Endothelial cell of umbilical vein (primary cell): ENCODE results near the gene CPT2. TPM values are rescaled to one million over a fixed set of nuclear protein-coding genes. Genes with fewer than 3 reads are reported as not detected.

ENCODE experiments used
- BruUV-seq: library from RNA; stranded (reverse); fragments of 400-500 nt; replicated peaks from 2 replicates; lab custom pipeline; 2021; lab: Mats Ljungman, UMichigan
- CTCF ChIA-PET: fragments of 300-600, 350-600 bp; sonication (Branson Sonifier 250); formaldehyde crosslinking; loops from one replicate; lab custom pipeline; 2021; ENCODE audit warnings: antibody characterized with exemption, inconsistent platforms; lab: Charles Lee
- POLR2A ChIA-PET: fragments of 300-600, 350-600 bp; sonication (Branson Sonifier 250); formaldehyde crosslinking; loops from one replicate; lab custom pipeline; 2021; ENCODE audit warnings: antibody characterized with exemption, inconsistent platforms; lab: Charles Lee
- DNase-seq: peaks from one replicate; pipeline ENCODE4 v3.0.0-alpha.2; 2011; ENCODE audit warnings: low read depth, low spot score
- FAIRE-seq: peaks from 2 replicates; lab custom pipeline; 2011; peaks lifted over from hg19 to GRCh38; lab: Jason Lieb, UNC
- H2AFZ ChIP-seq: 2 replicates; pipeline ENCODE4 v1.6.0; 2012; ENCODE audit warnings: low read depth, low read length, control low read depth, inconsistent platforms
- H3K27ac ChIP-seq: 2 replicates; pipeline ENCODE4 v1.5.1; 2011; ENCODE audit warnings: low read depth, mild to moderate bottlenecking, control low read depth, low read length, moderate library complexity; ENCODE audit not compliant: insufficient read depth
- H3K27me3 ChIP-seq, 2 experiments: 2 replicates each; pipeline versions ENCODE4 v1.6.0 to v1.6.1; 2011; ENCODE audit warnings: low read length in 2 of 2, mixed read lengths in 1 of 2; ENCODE audit not compliant: control insufficient read depth in 2 of 2, insufficient read depth in 2 of 2
- H3K36me3 ChIP-seq, 2 experiments: 2 replicates in 1 of 2; 3 replicates in 1 of 2; pipeline ENCODE4 v1.5.1; 2011; ENCODE audit warnings: low read length in 2 of 2, mild to moderate bottlenecking in 1 of 2, moderate library complexity in 1 of 2; ENCODE audit not compliant: control insufficient read depth in 2 of 2, insufficient read depth in 2 of 2; ENCODE audit errors: extremely low read depth in 1 of 2
- H3K4me1 ChIP-seq: 3 replicates; pipeline ENCODE4 v1.5.1; 2011; ENCODE audit warnings: mild to moderate bottlenecking, low read length; ENCODE audit not compliant: control insufficient read depth, insufficient read depth; ENCODE audit errors: extremely low read depth
- H3K4me2 ChIP-seq: 2 replicates; pipeline ENCODE4 v1.6.1; 2011; ENCODE audit warnings: low read length, control low read depth, mixed read lengths; ENCODE audit not compliant: insufficient read depth
- H3K4me3 ChIP-seq, 3 experiments: fragments of 200-600 bp in 1 of 3; sonication (generic), shearing (Covaris generic) in 1 of 3; replicated peaks in 1 of 3; 2 replicates each; pipeline ENCODE4 v1.5.1; 2011 to 2016; ENCODE audit warnings: control low read depth in 3 of 3, low read length in 3 of 3, mild to moderate bottlenecking in 2 of 3, inconsistent platforms in 1 of 3, low read depth in 1 of 3, moderate library complexity in 1 of 3; ENCODE audit not compliant: insufficient read depth in 1 of 3
- H3K79me2 ChIP-seq: 2 replicates; pipeline ENCODE4 v1.6.0; 2012; ENCODE audit warnings: low read length, inconsistent platforms; ENCODE audit not compliant: control insufficient read depth, insufficient read depth
- H3K9ac ChIP-seq: replicated peaks from 2 replicates; pipeline ENCODE3; 2011; ENCODE audit warnings: low read length, control low read depth; ENCODE audit not compliant: insufficient read depth; ENCODE audit errors: extremely low read depth
- H3K9me1 ChIP-seq: replicated peaks from 3 replicates; pipeline ENCODE4 v1.6.0; 2011; ENCODE audit warnings: mild to moderate bottlenecking, low read length; ENCODE audit not compliant: control insufficient read depth, insufficient read depth; ENCODE audit errors: extremely low read depth
- H3K9me3 ChIP-seq: replicated peaks from 2 replicates; pipeline ENCODE4 v1.5.1; 2012; ENCODE audit warnings: low read length, inconsistent platforms; ENCODE audit not compliant: control insufficient read depth, insufficient read depth
- H4K20me1 ChIP-seq: replicated peaks from 2 replicates; pipeline ENCODE3; 2011; ENCODE audit warnings: mild to moderate bottlenecking, low read length; ENCODE audit not compliant: control insufficient read depth, insufficient read depth; ENCODE audit errors: extremely low read depth
- EZH2 ChIP-seq: IDR thresholded peaks from 2 replicates; pipeline ENCODE4 v1.6.1; 2012; ENCODE audit warnings: borderline replicate concordance, low read depth, mild to moderate bottlenecking, moderate library complexity, low read length, inconsistent platforms; ENCODE audit not compliant: severe bottlenecking
- FOS ChIP-seq: IDR thresholded peaks from 2 replicates; pipeline ENCODE4 v1.6.1; 2011; ENCODE audit warnings: mild to moderate bottlenecking, low read length, moderate library complexity, borderline replicate concordance; ENCODE audit not compliant: insufficient read depth
- GATA2 ChIP-seq: IDR thresholded peaks from 2 replicates; pipeline ENCODE4 v1.7.0; 2011; ENCODE audit warnings: low read depth, mild to moderate bottlenecking, moderate library complexity, mixed read lengths, low read length; ENCODE audit not compliant: insufficient read length, insufficient read depth
- JUN ChIP-seq: IDR thresholded peaks from 2 replicates; pipeline ENCODE4 v1.6.1; 2011; ENCODE audit warnings: borderline replicate concordance, low read depth; ENCODE audit not compliant: insufficient read length, insufficient read depth
- MYC ChIP-seq: IDR thresholded peaks from one replicate; pipeline ENCODE4 v1.6.1; 2011; ENCODE audit warnings: mild to moderate bottlenecking, low read depth, low read length
- POLR2A ChIP-seq: IDR thresholded peaks from 2 replicates; pipeline ENCODE4 v1.6.1; 2012; ENCODE audit warnings: low read depth, mild to moderate bottlenecking, control low read depth, low read length
- POLR2AphosphoS5 ChIP-seq: IDR thresholded peaks from 2 replicates; pipeline ENCODE4 v1.6.1; 2012; ENCODE audit warnings: low read depth, mild to moderate bottlenecking, control low read depth, low read length, moderate library complexity; ENCODE audit not compliant: insufficient read depth
- dilution Hi-C: fragments of 300-500 bp; cut with MboI; formaldehyde crosslinking; loops from one replicate; pipeline ENCODE4 v1.15.0; 2019; ENCODE audit warnings: low sequenced_read_pairs; ENCODE audit not compliant: extremely low pct_ligation_motif_present
- intact Hi-C: fragments of 100-400 bp; cut with micrococcal nuclease; formaldehyde crosslinking; loops from one replicate; pipeline ENCODE4 v1.10.0; 2022
- polyA plus RNA-seq, 4 experiments: library from polyadenylated mRNA; depleted of rRNA in 3 of 4; stranded (reverse) in 3 of 4; unstranded in 1 of 4; fragments of >200 nt; gene quantifications; 2 replicates each; pipeline versions ENCODE4 v1.2.1 to v1.2.3, GENCODE V29; 2011 to 2012; ENCODE audit warnings: missing spikeins in 1 of 4
- total RNA-seq: library from RNA; stranded (reverse); gene quantifications from 2 replicates; pipeline ENCODE4 v1.2.3, GENCODE V29; 2021
- TF ChIP-seq, protein P1 (sequence below), 2 donors: IDR thresholded peaks; 1 replicate in 1 of 2; 2 replicates in 1 of 2; pipeline ENCODE4 v1.5.1; 2011; ENCODE audit warnings: low read length in 2 of 2, mild to moderate bottlenecking in 2 of 2, moderate library complexity in 2 of 2, control low read depth in 1 of 2, inconsistent platforms in 1 of 2, low read depth in 1 of 2; ENCODE audit not compliant: insufficient read depth in 1 of 2; ENCODE audit errors: extremely low read depth in 1 of 2
- TF ChIP-seq, protein P2 (sequence below): IDR thresholded peaks from 2 replicates; pipeline ENCODE4 v1.6.1; 2011; ENCODE audit not compliant: insufficient read depth, insufficient read length

CPT2 gene
- total and polyA plus RNA-seq, 2 donors (not counting 3 experiments of a cell fraction or from before 2014, with no cell fraction given): 10.6 to 11.6 TPM

DNA sequence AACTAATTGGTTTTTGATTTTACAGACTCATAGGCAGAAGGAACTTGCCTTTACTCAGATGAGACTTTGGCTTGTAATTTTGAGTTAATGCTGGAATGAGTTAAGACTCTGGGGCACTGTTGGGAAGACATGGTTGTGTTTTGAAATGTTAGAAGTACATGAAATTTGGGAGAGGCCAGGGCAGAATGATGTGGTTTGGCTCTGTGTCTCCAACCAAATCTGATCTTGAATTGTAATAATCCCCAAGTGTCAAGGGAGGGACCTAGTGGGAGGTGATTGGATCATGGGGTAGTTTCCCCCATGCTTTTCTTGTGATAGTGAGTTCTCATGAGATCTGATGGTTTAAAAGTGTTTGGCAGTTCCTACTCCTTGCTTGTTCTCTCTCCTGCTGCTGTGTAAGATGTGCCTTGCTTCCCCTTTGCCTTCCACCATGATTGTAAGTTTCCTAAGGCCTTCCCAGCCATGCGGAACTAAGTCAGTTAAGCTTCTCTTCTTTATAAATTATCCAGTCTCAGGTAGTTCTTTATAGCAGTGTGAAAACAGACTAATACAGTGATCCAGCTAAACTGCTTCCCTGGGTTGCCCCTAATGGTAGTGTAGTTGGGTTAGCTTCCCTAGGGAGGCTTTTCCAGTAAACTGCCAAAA, 10.2 kb downstream of the CPT2 start:
- H3K79me2 ChIP-seq: no peaks in the 10 kb centered on the region
- no peak overlapping the region for H3K4me2 ChIP-seq
- no peaks in the 10 kb centered on the region for H3K27me3 ChIP-seq
- H2AFZ ChIP-seq: no peak overlapping the region
- POLR2A ChIA-PET: no interaction called here
- no peak overlapping the region for H3K27ac ChIP-seq
- no peak overlapping the region for H3K9ac ChIP-seq
- H3K9me1 ChIP-seq: no peaks in the 10 kb centered on the region
- FAIRE-seq (no peak), DNase-seq (no peak)
- no peaks in the 10 kb centered on the region for H3K4me1 ChIP-seq
- CTCF ChIA-PET: no interaction called here
- H3K9me3 ChIP-seq: no peaks in the 10 kb centered on the region
- intact Hi-C loops: no loop called here
- dilution Hi-C loops: no loop called here
- H3K36me3 ChIP-seq: peaks cover 9 to 20% of the 10 kb centered on the region in 2 experiments
- no peaks in the 10 kb centered on the region for H4K20me1 ChIP-seq
- TF ChIP-seq GATA2 (no peak), POLR2AphosphoS5 (no peak), POLR2A (no peak), JUN (no peak), EZH2 (no peak), MYC (no peak), FOS (no peak)
- TF ChIP-seq, protein P1, sequence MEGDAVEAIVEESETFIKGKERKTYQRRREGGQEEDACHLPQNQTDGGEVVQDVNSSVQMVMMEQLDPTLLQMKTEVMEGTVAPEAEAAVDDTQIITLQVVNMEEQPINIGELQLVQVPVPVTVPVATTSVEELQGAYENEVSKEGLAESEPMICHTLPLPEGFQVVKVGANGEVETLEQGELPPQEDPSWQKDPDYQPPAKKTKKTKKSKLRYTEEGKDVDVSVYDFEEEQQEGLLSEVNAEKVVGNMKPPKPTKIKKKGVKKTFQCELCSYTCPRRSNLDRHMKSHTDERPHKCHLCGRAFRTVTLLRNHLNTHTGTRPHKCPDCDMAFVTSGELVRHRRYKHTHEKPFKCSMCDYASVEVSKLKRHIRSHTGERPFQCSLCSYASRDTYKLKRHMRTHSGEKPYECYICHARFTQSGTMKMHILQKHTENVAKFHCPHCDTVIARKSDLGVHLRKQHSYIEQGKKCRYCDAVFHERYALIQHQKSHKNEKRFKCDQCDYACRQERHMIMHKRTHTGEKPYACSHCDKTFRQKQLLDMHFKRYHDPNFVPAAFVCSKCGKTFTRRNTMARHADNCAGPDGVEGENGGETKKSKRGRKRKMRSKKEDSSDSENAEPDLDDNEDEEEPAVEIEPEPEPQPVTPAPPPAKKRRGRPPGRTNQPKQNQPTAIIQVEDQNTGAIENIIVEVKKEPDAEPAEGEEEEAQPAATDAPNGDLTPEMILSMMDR (IDR thresholded peaks at IDR 0.05; ENCODE audit: extremely low read depth in 1 of 2, insufficient read depth in 1 of 2, low read depth in 1 of 2, low read length in 2 of 2): no peak
- TF ChIP-seq, protein P2, sequence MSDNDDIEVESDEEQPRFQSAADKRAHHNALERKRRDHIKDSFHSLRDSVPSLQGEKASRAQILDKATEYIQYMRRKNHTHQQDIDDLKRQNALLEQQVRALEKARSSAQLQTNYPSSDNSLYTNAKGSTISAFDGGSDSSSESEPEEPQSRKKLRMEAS: no peak
- no peak overlapping the region for H3K4me3 ChIP-seq
- BruUV-seq: no TSS peak
